Cardiac muscle cell (in vitro differentiated cells and primary cell): ENCODE data around the gene RALGPS1. TPM values are rescaled to one million over a fixed set of nuclear protein-coding genes. Genes with fewer than 3 reads are reported as not detected.

Experiments
- DNase-seq, 2 donors: peaks; one replicate each; pipeline versions ENCODE4 v3.0.0 to v3.0.0-alpha.2; 2010 to 2017; ENCODE audit warnings: low read depth in 1 of 2, low spot score in 1 of 2
- H3K27ac ChIP-seq: fragments of 200-600 bp; sonication (generic); 2 replicates; pipeline ENCODE4 v1.5.1; 2016
- H3K27me3 ChIP-seq: fragments of 200-600 bp; sonication (generic); 2 replicates; pipeline ENCODE4 v1.6.0; 2016; ENCODE audit warnings: control low read depth
- H3K36me3 ChIP-seq: fragments of 200-600 bp; sonication (generic); 2 replicates; pipeline ENCODE4 v1.5.1; 2016; ENCODE audit warnings: control low read depth
- H3K4me1 ChIP-seq: fragments of 200-600 bp; sonication (generic); 2 replicates; pipeline ENCODE4 v1.8.1; 2017; ENCODE audit warnings: low read depth, mild to moderate bottlenecking, mixed run types
- H3K4me3 ChIP-seq: fragments of 200-600 bp; sonication (generic); 2 replicates; pipeline ENCODE4 v1.5.1; 2016; ENCODE audit warnings: mild to moderate bottlenecking
- H3K9me3 ChIP-seq: fragments of 200-600 bp; sonication (generic); 2 replicates; pipeline ENCODE4 v1.5.1; 2017; ENCODE audit warnings: low read depth, mild to moderate bottlenecking, control low read depth
- CTCF ChIP-seq: IDR thresholded peaks from 2 replicates; pipeline ENCODE4 v1.5.1; 2012; ENCODE audit warnings: low read depth, mild to moderate bottlenecking, low read length
- polyA plus RNA-seq: library from polyadenylated mRNA; unstranded; fragments of >200 nt; fragmentation: Nextera tagmentation; extraction: Ambion mirVana; gene quantifications from 2 replicates; pipeline ENCODE4 v1.2.1, GENCODE V29; 2016
- total RNA-seq: library from RNA; depleted of rRNA; stranded (reverse); fragments of >200 nt; gene quantifications from 2 replicates; pipeline ENCODE4 v1.2.3, GENCODE V29; 2016

RALGPS1 gene
- total and polyA plus RNA-seq, 2 experiments from 2014 or later: 14.1 to 16.1 TPM

GRCh38 chr9:126919193-126919592 is 4.6 kb downstream of the RALGPS1 start:
- Histone ChIP-seq H3K27ac (no peak overlapping the region), H3K4me3 (no peak overlapping the region), H3K9me3 (no peaks in the 10 kb centered on the region), H3K27me3 (peaks cover 16% of the 10 kb centered on the region), H3K36me3 (no peaks in the 10 kb centered on the region), H3K4me1 (peaks cover 3% of the 10 kb centered on the region)
- DNase-seq: no peak
- no peak for TF ChIP-seq CTCF

DNA sequence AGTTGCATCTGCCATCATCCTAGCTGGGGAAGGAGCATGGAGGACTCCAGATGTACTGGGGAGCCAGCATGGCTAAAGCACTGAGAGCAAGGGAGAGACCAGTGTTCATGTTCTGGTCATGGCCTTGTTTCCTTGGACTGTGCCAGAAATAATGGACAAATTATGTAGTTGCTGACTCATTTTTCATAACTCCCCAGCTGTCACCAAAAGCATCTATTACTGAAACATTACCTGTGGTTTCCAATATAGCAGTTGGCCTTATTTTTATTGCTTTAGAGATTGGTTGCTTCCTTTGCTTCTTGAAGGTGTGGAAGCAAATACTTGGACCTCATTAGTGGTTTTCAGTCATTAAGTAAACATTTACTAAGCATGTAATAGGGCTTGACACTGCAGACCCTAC is 11.3 kb downstream of the RALGPS1 start:
- Histone ChIP-seq H3K4me1 (no peaks in the 10 kb centered on the region), H3K27ac (no peak overlapping the region), H3K36me3 (no peaks in the 10 kb centered on the region), H3K4me3 (no peak overlapping the region), H3K9me3 (no peaks in the 10 kb centered on the region), H3K27me3 (no peaks in the 10 kb centered on the region)
- no peak for TF ChIP-seq CTCF
- DNase-seq: no peak

GRCh38 chr9:126926364-126926763 is 11.8 kb downstream of the RALGPS1 start:
- Histone ChIP-seq H3K4me3 (no peak overlapping the region), H3K27ac (no peak overlapping the region), H3K27me3 (no peaks in the 10 kb centered on the region), H3K4me1 (no peaks in the 10 kb centered on the region), H3K9me3 (no peaks in the 10 kb centered on the region), H3K36me3 (no peaks in the 10 kb centered on the region)
- DNase-seq: no peak
- TF ChIP-seq CTCF: no peak

DNA sequence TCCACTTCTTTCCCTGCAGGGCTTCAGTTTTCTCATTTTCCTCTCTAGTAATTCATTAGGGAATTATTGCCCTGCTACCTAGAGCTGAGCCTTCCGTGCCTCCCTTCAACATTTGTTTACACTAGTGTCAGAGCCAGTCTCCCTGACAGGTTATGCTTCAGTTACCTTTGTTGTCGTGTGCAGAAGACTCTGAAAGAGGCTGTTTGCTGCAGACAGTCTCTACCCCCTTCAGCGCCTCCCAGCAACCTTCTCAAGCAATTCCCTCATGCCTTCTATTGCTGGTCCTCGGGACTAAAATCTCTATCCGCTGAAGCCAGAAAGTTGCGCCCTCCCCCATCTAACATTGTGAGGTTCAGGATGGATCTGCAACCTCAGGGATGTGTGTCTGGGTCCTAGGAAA is 12.8 kb downstream of the RALGPS1 start:
- no peak overlapping the region for H3K27ac ChIP-seq
- no peak overlapping the region for H3K4me3 ChIP-seq
- H3K27me3 ChIP-seq: no peaks in the 10 kb centered on the region
- H3K36me3 ChIP-seq: no peaks in the 10 kb centered on the region
- DNase-seq: no peak
- H3K4me1 ChIP-seq: no peaks in the 10 kb centered on the region
- H3K9me3 ChIP-seq: no peaks in the 10 kb centered on the region
- no peak for TF ChIP-seq CTCF

DNA sequence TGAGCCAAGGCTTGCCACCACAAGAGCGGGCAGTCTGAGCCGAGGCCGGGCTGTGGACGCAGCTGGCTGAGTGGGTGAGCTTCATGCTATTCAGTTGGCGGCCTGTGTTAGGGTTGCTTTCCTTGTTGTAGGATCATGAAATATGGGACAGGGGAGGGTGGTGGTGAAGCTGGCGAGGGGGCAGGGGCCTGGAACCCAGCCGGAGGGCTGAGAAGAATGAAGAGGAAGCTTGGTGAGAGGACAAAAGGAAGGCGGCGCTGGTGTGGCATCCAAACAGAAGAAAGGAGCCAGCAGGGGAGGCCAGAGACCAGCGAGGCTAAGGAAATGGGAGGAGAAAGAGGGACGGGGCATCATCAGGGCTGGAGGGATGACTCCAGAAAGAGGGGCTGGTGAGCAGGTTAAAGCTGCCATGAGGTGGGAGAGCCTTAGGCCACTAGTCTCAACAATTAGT is 18.3 kb downstream of the RALGPS1 start:
- H3K27ac ChIP-seq: no peak overlapping the region
- no peaks in the 10 kb centered on the region for H3K27me3 ChIP-seq
- no peak for TF ChIP-seq CTCF
- DNase-seq: no peak
- H3K4me1 ChIP-seq: no peaks in the 10 kb centered on the region
- no peak overlapping the region for H3K4me3 ChIP-seq
- H3K36me3 ChIP-seq: no peaks in the 10 kb centered on the region
- H3K9me3 ChIP-seq: no peaks in the 10 kb centered on the region
